Sigmoid colon (tissue), 3 donors: ENCODE data around the gene ACTR3C.
"Not testable (repeated sequence)": the region's sequence is repeated elsewhere in the genome, so short reads cannot be mapped to it uniquely, and the experiment has no call there.

ENCODE experiments used
- POLR2A ChIP-seq, 2 donors: fragments of 450-650 bp; IDR thresholded peaks; one replicate each; pipeline ENCODE4 v1.6.1; 2016; ENCODE audit warnings: antibody characterized with exemption in 2 of 2, mild to moderate bottlenecking in 2 of 2, moderate library complexity in 2 of 2
- TF ChIP-seq, protein P1 (sequence below), 4 experiments: fragments of 450-650 bp in 3 of 4; fragments of 200-600 bp in 1 of 4; IDR thresholded peaks; one replicate each; pipeline ENCODE4 v1.5.1; 2016 to 2019; ENCODE audit warnings: antibody characterized with exemption in 4 of 4, mild to moderate bottlenecking in 3 of 4, moderate library complexity in 2 of 4

- TF ChIP-seq, protein P1, sequence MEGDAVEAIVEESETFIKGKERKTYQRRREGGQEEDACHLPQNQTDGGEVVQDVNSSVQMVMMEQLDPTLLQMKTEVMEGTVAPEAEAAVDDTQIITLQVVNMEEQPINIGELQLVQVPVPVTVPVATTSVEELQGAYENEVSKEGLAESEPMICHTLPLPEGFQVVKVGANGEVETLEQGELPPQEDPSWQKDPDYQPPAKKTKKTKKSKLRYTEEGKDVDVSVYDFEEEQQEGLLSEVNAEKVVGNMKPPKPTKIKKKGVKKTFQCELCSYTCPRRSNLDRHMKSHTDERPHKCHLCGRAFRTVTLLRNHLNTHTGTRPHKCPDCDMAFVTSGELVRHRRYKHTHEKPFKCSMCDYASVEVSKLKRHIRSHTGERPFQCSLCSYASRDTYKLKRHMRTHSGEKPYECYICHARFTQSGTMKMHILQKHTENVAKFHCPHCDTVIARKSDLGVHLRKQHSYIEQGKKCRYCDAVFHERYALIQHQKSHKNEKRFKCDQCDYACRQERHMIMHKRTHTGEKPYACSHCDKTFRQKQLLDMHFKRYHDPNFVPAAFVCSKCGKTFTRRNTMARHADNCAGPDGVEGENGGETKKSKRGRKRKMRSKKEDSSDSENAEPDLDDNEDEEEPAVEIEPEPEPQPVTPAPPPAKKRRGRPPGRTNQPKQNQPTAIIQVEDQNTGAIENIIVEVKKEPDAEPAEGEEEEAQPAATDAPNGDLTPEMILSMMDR (IDR thresholded peaks at IDR 0.05), result not testable (repeated sequence)
- TF ChIP-seq POLR2A (IDR thresholded peaks at IDR 0.05), result not testable (repeated sequence)
Measured at GRCh38 chr7:150295614-150296013, 27.7 kb downstream of the ACTR3C start.
